ENCODE data around the gene PARN.
"Not testable (repeated sequence)": the region's sequence is repeated elsewhere in the genome, so short reads cannot be mapped to it uniquely, and the experiment has no call there.

The PARN gene

DNA sequence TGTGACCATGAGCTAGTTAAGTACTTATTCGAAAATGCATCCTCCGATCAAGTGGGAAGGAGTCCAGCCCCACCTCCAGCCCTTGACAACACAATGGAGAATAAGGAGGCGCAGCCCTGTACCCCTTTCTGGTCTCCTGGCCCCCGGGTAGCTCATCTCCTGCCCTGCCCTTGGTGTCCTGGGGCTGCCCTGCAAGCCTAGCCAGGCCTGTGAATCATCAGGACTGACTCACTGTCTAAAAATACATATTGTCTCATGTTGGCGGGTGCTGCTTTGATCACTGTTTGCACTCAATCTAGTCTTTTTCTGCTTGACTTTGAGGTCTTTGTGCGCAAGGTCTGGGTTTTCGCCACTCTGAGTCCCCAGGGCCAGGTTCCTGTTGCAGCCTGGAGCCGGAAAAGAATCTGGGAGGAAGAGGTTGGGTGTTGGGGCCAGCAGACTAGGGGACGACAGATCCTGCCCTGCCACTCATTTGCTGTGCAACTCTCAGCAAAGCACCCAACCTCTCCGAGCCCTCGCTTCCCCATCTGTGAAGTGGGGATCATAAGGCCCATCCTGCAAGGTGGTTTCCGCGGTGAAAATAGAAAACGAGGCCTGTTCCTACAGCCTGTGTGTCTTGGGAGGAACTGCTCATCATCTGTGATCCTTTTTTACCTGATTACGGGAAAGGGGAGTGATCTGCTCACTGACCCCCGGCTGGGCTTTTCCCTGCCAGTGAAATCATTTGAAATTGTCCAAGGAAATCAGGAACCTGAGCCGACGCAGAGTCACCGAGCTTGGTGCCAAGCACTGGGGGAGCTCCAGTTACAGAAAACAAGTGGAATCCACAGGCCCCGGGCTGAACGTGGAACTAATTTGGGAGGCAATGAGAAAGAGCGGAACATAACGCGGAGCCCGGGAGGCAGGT is 230.4 kb downstream of the PARN start:
- H3K4me3 ChIP-seq (ENCODE audit: low read length) = no peak overlapping the region

GRCh38 chr16:14398014-14398717 is 231.9 kb downstream of the PARN start:
- no peak overlapping the region for H3K9ac ChIP-seq (ENCODE audit: low read depth, low read length)
- H3K27me3 ChIP-seq (ENCODE audit: insufficient read depth, low read length) = no peaks in the 10 kb centered on the region
- H3K4me3 ChIP-seq (ENCODE audit: low read length) = no peak overlapping the region
- H3K27ac ChIP-seq (ENCODE audit: low read length) = no peak overlapping the region
- H3K36me3 ChIP-seq (ENCODE audit: insufficient read depth, low read depth, low read length) = no peaks in the 10 kb centered on the region
- H3K4me1 ChIP-seq (ENCODE audit: insufficient read depth, low read length) = no peaks in the 10 kb centered on the region
- H3K9me3 ChIP-seq (ENCODE audit: insufficient read depth, low read depth, low read length) = no peaks in the 10 kb centered on the region

More for the DNA sequence above, 230.4 kb downstream of the PARN start:
- no peaks in the 10 kb centered on the region for H3K27me3 ChIP-seq (ENCODE audit: insufficient read depth, low read length)
- H3K9me3 ChIP-seq (ENCODE audit: insufficient read depth, low read depth, low read length) = no peaks in the 10 kb centered on the region
- H3K27ac ChIP-seq (ENCODE audit: low read length) = no peak overlapping the region
- no peaks in the 10 kb centered on the region for H3K36me3 ChIP-seq (ENCODE audit: insufficient read depth, low read depth, low read length)
- H3K9ac ChIP-seq (ENCODE audit: low read depth, low read length) = no peak overlapping the region
- no peaks in the 10 kb centered on the region for H3K4me1 ChIP-seq (ENCODE audit: insufficient read depth, low read length)

- H3K4me3 ChIP-seq (ENCODE audit: low read length); H3K4me1 ChIP-seq (ENCODE audit: insufficient read depth, low read length); H3K27me3 ChIP-seq (ENCODE audit: insufficient read depth, low read length); H3K27ac ChIP-seq (ENCODE audit: low read length); H3K36me3 ChIP-seq (ENCODE audit: insufficient read depth, low read depth, low read length); H3K9ac ChIP-seq (ENCODE audit: low read depth, low read length); H3K9me3 ChIP-seq (ENCODE audit: insufficient read depth, low read depth, low read length): not testable (repeated sequence)
Measured at GRCh38 chr16:14395710-14396304, 234.3 kb downstream of the PARN start.

GRCh38 chr16:14394834-14395233 is 235.2 kb downstream of the PARN start:
- no peaks in the 10 kb centered on the region for H3K4me1 ChIP-seq (ENCODE audit: insufficient read depth, low read length)

DNA sequence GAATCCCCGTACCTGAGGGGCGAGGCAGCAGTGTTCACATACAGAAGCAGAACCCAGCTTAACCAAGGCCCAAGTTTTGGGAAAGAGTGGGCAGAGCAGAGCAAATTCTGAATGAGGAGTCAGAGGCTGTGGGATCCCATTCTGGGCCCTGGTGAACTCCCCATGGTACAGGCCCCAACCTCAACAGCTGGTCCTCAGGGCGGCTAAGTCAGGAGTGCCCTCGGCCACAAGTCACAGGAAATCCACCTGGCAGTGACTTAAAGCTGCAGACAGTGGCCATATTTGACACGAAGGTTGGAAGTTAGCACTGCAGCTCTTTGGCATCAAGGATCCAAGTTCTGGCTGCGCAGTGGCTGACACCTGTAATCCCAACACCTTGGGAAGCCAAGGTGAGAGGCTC is 237.1 kb downstream of the PARN start:
- Histone ChIP-seq H3K4me3 (ENCODE audit: low read length) (no peak overlapping the region), H3K27ac (ENCODE audit: low read length) (no peak overlapping the region), H3K4me1 (ENCODE audit: insufficient read depth, low read length) (no peaks in the 10 kb centered on the region), H3K9ac (ENCODE audit: low read depth, low read length) (no peak overlapping the region), H3K9me3 (ENCODE audit: insufficient read depth, low read depth, low read length) (no peaks in the 10 kb centered on the region), H3K27me3 (ENCODE audit: insufficient read depth, low read length) (no peaks in the 10 kb centered on the region), H3K36me3 (ENCODE audit: insufficient read depth, low read depth, low read length) (no peaks in the 10 kb centered on the region)

More at GRCh38 chr16:14394834-14395233, 235.2 kb downstream of the PARN start:
- Histone ChIP-seq H3K27ac (ENCODE audit: low read length) (no peak overlapping the region), H3K36me3 (ENCODE audit: insufficient read depth, low read depth, low read length) (no peaks in the 10 kb centered on the region), H3K4me3 (ENCODE audit: low read length) (no peak overlapping the region), H3K9ac (ENCODE audit: low read depth, low read length) (no peak overlapping the region), H3K27me3 (ENCODE audit: insufficient read depth, low read length) (no peaks in the 10 kb centered on the region), H3K9me3 (ENCODE audit: insufficient read depth, low read depth, low read length) (no peaks in the 10 kb centered on the region)

- no peak overlapping the region for H3K9ac ChIP-seq (ENCODE audit: low read depth, low read length)
Measured at GRCh38 chr16:14389359-14389758, 240.7 kb downstream of the PARN start.

DNA sequence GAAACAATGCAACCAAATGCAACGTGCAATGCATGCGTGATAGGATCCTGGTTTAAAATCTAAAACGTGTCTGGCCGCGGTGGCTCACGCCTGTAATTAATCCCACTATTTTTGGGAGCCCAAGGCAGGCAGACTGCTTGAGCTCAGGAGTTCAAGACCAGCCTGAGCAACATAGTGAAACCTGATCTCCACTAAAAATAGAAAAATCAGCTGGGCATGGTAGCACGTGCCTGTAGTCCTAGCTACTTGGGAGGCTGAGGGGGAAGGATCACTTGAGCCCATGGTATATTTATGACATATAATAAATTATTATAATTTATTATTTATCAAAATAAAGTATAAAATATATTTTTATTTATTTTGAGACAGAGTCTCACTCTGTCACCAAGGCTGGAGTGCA is 241.8 kb downstream of the PARN start:
- H3K27ac ChIP-seq (ENCODE audit: low read length) = no peak overlapping the region
- H3K9me3 ChIP-seq (ENCODE audit: insufficient read depth, low read depth, low read length) = no peaks in the 10 kb centered on the region
- no peak overlapping the region for H3K9ac ChIP-seq (ENCODE audit: low read depth, low read length)
- no peak overlapping the region for H3K4me3 ChIP-seq (ENCODE audit: low read length)
- H3K27me3 ChIP-seq (ENCODE audit: insufficient read depth, low read length) = no peaks in the 10 kb centered on the region
- no peaks in the 10 kb centered on the region for H3K4me1 ChIP-seq (ENCODE audit: insufficient read depth, low read length)
- no peaks in the 10 kb centered on the region for H3K36me3 ChIP-seq (ENCODE audit: insufficient read depth, low read depth, low read length)

More at GRCh38 chr16:14389359-14389758, 240.7 kb downstream of the PARN start:
- Histone ChIP-seq H3K27me3 (ENCODE audit: insufficient read depth, low read length) (no peaks in the 10 kb centered on the region), H3K4me1 (ENCODE audit: insufficient read depth, low read length) (no peaks in the 10 kb centered on the region), H3K27ac (ENCODE audit: low read length) (no peak overlapping the region), H3K36me3 (ENCODE audit: insufficient read depth, low read depth, low read length) (no peaks in the 10 kb centered on the region), H3K4me3 (ENCODE audit: low read length) (no peak overlapping the region), H3K9me3 (ENCODE audit: insufficient read depth, low read depth, low read length) (no peaks in the 10 kb centered on the region)

DNA sequence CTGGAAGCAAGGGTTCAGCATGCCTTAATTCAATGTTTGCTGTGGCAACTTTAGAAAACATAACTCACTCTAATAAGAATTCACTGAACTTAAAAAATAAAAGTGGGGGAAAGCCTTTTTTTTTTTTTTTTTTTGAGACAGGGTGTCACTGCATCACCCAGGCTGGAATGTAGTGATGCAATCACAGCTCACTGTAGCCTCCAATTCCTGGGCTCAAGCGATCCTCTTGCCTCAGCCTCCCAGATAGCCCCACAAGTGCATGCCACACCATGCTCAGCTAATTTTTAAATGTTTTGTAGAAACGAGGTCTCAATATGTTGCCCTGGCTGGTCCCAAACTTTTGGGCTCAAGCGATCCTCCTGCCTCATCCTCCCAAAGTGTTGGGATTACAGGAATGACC is 243.9 kb downstream of the PARN start:
- Histone ChIP-seq H3K9ac (ENCODE audit: low read depth, low read length) (no peak overlapping the region), H3K27me3 (ENCODE audit: insufficient read depth, low read length) (no peaks in the 10 kb centered on the region), H3K4me3 (ENCODE audit: low read length) (no peak overlapping the region), H3K9me3 (ENCODE audit: insufficient read depth, low read depth, low read length) (no peaks in the 10 kb centered on the region), H3K36me3 (ENCODE audit: insufficient read depth, low read depth, low read length) (no peaks in the 10 kb centered on the region), H3K4me1 (ENCODE audit: insufficient read depth, low read length) (no peaks in the 10 kb centered on the region), H3K27ac (ENCODE audit: low read length) (no peak overlapping the region)
